GM19328 (cell line): Measurements from ENCODE around the gene C1QTNF1.

Experiments used
- ATAC-seq: cut with Tn5 transposase; IDR thresholded peaks from one replicate; pipeline ENCODE4 v1.9.1; 2021; ENCODE audit warnings: mild to moderate bottlenecking, moderate library complexity; ENCODE audit not compliant: unreplicated experiment

The C1QTNF1 gene

DNA sequence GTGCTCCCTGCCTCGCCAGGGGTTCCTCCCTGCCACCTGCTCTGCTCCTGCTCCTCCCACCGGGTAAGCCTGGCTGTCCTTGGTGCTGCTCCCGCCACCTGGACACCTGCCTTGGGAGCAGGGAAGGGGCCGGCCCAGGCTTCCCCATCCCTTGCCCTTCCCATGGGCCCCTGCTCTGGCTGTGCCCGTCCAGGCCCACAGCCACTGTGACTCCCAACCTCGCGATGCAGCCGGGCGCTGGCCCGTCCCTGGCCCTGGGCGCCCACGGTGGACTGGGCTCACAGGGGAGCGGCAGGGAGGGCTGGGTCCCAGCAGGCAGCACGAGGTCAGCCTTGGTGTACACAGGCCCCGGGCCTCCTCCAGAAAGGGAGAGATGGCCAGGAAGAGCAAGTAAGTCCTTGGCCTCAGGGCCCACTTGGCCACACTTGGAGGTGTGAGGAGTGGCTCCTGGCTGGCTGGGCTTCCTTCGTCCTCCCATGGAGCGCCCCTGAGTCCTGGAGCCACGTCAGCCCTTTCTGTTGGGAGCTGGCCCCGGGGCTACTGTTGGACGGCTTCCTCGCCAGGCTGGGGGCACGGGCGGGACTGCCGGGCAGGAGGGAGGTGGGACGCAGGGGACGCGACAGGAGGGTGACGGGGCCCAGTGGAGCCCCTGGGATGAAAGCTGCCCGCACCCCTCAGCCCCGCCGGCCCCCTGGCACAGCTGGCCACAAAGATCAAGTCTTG is 65.9 kb downstream of the C1QTNF1 start:
- ATAC-seq = no peak

DNA sequence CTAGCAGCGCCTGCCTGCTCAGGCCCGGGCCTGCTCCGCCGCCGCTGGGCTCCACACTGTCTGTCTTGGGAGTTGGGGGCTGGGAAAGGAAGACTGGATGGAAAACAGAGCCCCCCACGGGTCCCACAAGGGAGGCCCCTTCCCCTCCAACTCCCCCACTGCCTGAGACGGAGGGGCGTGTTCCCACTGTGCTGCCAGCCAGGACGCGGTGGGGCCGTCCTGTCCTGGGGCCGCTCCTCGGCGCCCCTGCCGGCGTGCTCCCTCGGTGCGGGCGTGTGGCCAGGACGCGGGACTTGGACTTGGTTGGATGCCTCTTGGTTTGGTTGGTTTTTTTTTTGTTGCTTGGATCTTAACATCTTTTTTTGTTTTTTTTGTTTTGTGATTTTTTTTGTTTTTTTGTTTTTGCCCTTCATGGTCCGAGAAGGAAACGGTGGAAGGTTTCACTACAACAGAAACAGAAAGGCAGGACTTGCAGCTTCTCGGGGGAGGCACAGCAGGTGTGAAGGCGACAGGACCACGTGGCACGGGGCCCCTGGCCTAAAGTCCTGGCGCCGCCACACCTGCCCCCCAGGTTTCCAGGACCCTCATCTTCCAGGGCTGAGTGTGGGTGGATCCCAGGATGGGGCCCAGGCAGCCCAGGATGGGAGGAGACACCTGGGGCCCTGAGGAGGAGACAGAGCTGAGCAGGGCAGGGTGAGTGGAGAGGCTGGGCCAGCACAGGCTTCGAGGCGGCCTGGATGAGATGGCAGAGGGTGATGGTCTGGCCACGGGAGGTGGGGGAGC is 66.7 kb downstream of the C1QTNF1 start:
- ATAC-seq = no peak

DNA sequence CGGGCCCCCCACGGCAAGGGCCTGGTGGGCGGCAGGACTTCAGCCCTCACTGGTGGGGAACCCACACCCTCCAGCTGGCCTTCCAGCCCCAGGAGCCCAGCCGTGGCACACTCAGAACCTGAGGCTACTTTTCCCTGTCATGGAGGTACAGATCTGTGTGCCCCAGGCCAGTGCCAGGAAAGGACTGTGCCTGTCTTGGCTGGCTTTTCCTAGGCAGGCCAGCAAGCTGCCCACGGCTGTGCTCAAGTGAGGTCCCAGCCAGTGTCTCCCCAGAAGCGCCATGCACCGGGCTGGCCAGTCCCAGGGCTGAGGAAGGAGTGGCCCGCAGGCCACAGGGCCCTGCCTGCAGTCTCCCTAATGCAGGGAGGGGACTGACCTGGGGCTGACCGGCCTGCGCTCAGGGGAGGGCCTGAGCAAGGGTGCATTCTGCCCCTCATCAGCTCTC is 67.3 kb downstream of the C1QTNF1 start:
- ATAC-seq = no peak

DNA sequence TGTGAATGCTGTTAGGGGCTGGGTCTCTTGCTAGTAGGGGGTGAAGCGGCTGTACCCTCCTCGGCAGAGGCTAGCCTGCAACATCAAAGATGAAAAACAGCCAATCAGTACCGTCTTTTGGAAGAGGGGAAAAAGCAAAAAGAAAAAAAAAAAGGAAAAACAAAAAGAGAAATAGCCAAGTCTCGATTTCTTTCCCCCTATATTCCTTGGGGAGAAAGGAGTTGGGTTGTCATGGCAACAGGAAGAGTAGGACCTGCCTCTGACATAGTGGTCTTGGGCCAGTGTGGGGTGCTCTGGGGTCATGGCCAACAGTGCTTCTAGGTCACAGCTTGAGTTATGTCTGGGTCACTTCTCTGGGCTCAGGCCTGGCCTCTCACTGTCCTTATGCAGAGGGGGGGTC is 68.6 kb downstream of the C1QTNF1 start:
- no peak for ATAC-seq

DNA sequence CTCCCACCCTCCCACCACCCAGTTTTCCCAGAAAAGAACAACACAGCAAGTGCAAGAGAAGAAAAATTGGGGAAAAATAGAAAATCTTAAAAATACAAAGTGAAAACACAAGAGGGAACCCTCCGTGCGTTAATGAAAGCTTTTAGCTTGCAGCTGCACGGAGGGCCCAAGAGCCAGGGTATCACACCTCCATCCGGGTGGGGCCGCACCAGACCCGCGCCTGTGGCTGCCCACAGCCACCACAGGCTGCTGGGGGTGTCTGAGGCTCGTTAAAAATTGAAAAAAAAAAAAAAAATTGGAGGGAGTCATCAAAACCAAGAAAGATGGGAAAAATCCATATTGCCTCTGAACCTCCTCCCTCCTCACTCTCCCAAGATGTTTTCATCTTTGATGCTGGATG is 69.3 kb downstream of the C1QTNF1 start:
- ATAC-seq = no peak

DNA sequence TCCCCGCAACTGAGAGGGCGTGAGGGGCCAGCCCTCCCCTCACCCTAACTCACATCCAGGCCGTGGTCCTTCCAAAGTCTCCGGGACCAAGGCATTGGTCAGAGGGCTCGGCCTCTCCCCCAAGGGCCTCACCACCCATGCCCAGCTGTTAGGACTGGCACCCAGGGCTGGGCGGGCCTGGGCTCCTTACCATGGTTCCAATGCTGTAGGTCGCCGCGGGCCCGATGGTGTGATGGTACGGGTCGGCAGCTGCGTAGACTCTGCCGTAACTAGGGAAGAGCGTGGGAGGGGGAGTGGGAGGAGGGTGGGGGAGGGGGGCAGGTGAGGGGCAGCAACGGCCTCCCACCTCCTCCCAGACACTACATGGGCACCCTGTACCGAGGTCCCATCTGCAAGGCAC is 70.3 kb downstream of the C1QTNF1 start:
- no peak for ATAC-seq

DNA sequence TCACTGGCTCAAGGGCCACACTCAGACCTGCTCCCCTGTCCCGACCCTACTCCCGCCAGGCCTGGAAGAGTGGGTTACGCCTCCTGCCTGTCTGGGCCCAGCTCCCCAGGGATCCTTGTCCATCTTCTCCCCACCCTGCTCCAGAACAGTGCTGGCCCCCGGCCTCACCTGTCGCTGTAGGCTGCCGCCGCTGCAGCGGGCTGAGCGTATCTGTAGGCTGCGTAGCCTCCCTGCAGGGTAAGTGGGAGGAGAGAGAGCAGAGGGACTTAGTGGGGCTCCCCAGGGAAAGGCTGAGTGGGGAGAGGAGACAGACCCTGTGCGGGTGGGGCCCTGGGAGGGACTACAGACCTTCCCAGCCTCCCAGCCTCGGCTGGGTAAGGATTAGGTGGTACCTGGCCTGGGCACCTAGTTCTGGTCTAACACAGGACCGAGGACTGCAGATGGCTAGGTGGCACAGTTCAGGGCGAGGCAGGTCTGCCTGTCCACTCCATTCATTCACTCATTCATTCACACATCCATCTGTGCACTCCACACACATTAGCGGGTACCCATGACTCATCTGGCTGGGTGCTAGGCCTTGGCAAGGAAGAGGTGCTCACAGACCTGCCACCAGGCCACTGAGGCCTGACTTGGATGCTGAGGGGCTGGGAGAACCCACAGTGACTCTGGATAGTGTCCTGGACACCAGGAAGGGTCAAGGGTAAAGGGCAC is 71.5 kb downstream of the C1QTNF1 start:
- no peak for ATAC-seq

DNA sequence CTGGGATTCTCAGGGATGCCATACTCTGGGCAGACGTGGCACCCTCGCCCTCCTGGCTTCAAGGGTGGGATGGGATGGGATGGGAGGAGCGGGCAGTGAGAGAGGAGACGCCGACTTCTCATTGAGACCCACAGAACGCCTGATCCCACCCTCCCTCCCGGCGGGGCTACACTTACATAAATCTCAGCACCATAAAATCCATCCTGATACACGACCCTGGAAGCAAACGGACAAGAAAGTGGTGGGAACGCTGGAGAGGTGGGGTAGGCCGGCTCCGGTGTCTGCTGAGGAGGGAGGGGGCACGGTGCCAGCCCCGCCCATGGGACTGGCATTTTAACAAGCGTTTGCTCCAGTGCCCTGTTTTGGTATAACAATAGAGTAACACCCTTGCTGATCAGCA is 72.5 kb downstream of the C1QTNF1 start:
- ATAC-seq = no peak

DNA sequence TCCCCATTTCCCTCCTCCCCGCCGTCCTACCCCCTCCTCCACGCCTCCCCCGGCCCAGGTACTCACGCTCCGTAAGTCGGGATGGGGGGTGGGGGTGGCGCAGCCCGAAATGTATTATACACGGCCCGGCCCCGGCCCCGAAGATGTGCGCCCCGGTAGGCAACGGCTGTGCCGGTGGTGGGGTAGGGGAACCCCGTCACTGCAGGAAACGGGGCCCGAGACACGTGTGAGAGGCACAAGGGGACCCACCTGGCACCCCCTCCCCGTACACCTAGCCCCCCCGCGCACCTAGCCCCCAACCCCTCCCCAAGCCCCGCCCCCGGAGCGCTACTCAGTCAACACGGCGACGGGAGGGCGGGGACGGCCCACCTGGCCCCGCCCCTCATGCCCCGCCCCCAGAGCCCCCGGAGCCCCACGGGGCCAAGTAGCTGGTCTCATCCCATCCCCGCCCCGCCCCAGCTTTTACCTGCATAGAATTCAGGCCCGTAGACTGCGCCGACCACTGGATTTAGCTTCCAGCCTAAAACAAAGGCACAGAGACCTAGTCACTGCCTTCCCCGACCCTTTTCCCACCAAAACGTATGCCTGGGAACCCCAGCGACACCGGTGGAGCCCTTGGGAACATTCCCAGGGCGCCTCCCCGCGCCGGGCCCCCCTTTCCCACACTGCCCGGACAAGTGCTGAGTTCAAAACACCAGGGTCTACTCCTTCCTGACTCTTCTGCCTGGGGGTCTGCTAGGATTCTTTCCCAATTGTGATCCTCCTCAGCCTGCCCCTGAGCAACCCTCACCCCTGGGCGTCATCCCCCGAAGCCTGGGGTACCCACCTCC is 73.5 kb downstream of the C1QTNF1 start:
- no peak for ATAC-seq

DNA sequence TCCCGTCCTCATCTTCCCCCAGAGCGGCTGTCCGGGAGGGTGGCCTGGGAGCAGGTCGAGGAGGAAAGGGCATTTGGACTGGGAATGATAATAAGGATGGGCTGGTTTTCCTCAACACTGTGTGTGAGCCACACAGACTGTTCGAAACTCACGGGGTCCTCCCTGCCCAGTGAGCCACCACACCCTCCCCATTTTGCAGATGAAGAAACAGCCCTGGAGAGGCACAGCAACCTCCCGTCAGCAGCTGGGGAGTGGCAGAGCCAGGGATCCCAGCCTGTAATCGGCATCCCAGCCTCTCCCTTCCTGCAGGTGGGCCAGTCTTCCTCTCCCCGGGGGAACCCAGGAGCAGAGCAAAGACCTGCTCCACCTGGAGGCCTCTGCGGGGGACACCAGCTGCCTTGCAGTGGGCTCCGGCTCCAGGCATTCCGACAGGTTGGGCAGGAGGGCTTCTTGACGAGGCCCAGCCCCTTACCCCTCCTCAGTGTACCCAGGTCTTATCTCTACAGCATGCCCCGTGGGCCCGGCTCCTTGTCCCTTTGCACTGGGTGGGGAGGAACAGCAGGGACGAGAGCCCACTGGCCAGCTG is 74.4 kb downstream of the C1QTNF1 start:
- no peak for ATAC-seq
